GM23338 (cell line): ENCODE results near the gene PIEZO2. TPM values are rescaled to one million over a fixed set of nuclear protein-coding genes. Genes with fewer than 3 reads are reported as not detected.

ENCODE experiments used
- ATAC-seq: fragments of 200-7000 bp; cut with Tn5 transposase; 3 replicates; pipeline ENCODE4 v1.9.1; 2020
- DNase-seq: peaks from one replicate; pipeline ENCODE4 v3.0.0-alpha.2; 2015; ENCODE audit warnings: low spot score
- H2AFZ ChIP-seq: fragments of 200-600 bp; sonication (generic); 2 replicates; pipeline ENCODE4 v1.8.0; 2016; ENCODE audit warnings: antibody characterized with exemption, mild to moderate bottlenecking, moderate library complexity
- H3F3A ChIP-seq: fragments of 200-600 bp; sonication (generic); replicated peaks from 2 replicates; pipeline ENCODE4 v1.8.0; 2017; ENCODE audit warnings: antibody characterized with exemption, mixed run types, low read depth
- H3K27ac ChIP-seq: fragments of 200-600 bp; sonication (generic); 2 replicates; pipeline ENCODE4 v1.6.1; 2016; ENCODE audit warnings: low read depth
- H3K27me3 ChIP-seq: fragments of 200-600 bp; sonication (generic); 2 replicates; pipeline ENCODE4 v1.8.0; 2016; ENCODE audit warnings: mild to moderate bottlenecking, mixed run types, moderate library complexity; ENCODE audit not compliant: insufficient read depth
- H3K36me3 ChIP-seq: fragments of 200-600 bp; sonication (generic); 2 replicates; pipeline ENCODE4 v1.8.0; 2016; ENCODE audit warnings: mild to moderate bottlenecking; ENCODE audit not compliant: insufficient read depth
- H3K4me1 ChIP-seq: fragments of 200-600 bp; sonication (generic); 2 replicates; pipeline ENCODE4 v1.8.0; 2016; ENCODE audit warnings: mild to moderate bottlenecking, moderate library complexity; ENCODE audit not compliant: insufficient read depth
- H3K4me2 ChIP-seq: fragments of 200-600 bp; sonication (generic); 2 replicates; pipeline ENCODE4 v1.7.1; 2017; ENCODE audit warnings: mixed run types
- H3K4me3 ChIP-seq: fragments of 200-600 bp; sonication (generic); 2 replicates; pipeline ENCODE4 v1.6.1; 2016; ENCODE audit warnings: mixed run types
- H3K79me2 ChIP-seq: fragments of 200-600 bp; sonication (generic); replicated peaks from 2 replicates; pipeline ENCODE4 v1.8.0; 2017; ENCODE audit warnings: mild to moderate bottlenecking; ENCODE audit not compliant: insufficient read depth
- H3K9me2 ChIP-seq: fragments of 200-600 bp; sonication (generic); 2 replicates; pipeline ENCODE4 v1.8.0; 2017; ENCODE audit not compliant: insufficient read depth
- H4K20me1 ChIP-seq: fragments of 200-600 bp; sonication (generic); replicated peaks from 2 replicates; pipeline ENCODE4 v1.8.0; 2017; ENCODE audit warnings: mild to moderate bottlenecking; ENCODE audit not compliant: insufficient read depth
- H3K27ac Mint-ChIP-seq: 2 replicates; pipeline ENCODE4 v1.8.0; 2020; ENCODE audit warnings: inconsistent platforms, mild to moderate bottlenecking, moderate library complexity, mixed read lengths
- H3K27me3 Mint-ChIP-seq: 3 replicates; pipeline ENCODE4 v1.8.0; 2022; ENCODE audit warnings: low read depth, mild to moderate bottlenecking, moderate library complexity, mixed read lengths, inconsistent platforms; ENCODE audit not compliant: insufficient read depth, poor library complexity
- H3K36me3 Mint-ChIP-seq: 3 replicates; pipeline ENCODE4 v1.8.0; 2021; ENCODE audit warnings: low read depth, mild to moderate bottlenecking, inconsistent platforms, moderate library complexity, mixed read lengths
- H3K4me1 Mint-ChIP-seq: 3 replicates; pipeline ENCODE4 v1.8.0; 2020; ENCODE audit warnings: mild to moderate bottlenecking, inconsistent platforms, mixed read lengths
- H3K4me3 Mint-ChIP-seq: 3 replicates; pipeline ENCODE4 v1.8.0; 2021; ENCODE audit warnings: moderate library complexity, mild to moderate bottlenecking, inconsistent platforms, mixed read lengths
- H3K9me3 Mint-ChIP-seq: 3 replicates; pipeline ENCODE4 v1.8.0; 2020; ENCODE audit warnings: moderate library complexity, mild to moderate bottlenecking, inconsistent platforms, mixed read lengths
- CREB1 ChIP-seq: fragments of 250-450 bp; sonication (Bioruptor Pico); IDR thresholded peaks from 2 replicates; pipeline ENCODE4 v1.5.0; 2020; ENCODE audit warnings: low read depth, mild to moderate bottlenecking, moderate library complexity
- EZH2 ChIP-seq: fragments of 200-600 bp; sonication (generic); IDR thresholded peaks from one replicate; pipeline ENCODE4 v1.8.0; 2017; ENCODE audit warnings: antibody characterized with exemption, mild to moderate bottlenecking, low read depth; ENCODE audit not compliant: unreplicated experiment
- EZH2phosphoT487 ChIP-seq: fragments of 200-600 bp; sonication (generic); IDR thresholded peaks from one replicate; pipeline ENCODE4 v1.8.1; 2018; ENCODE audit warnings: antibody characterized with exemption; ENCODE audit not compliant: unreplicated experiment
- JUNB ChIP-seq: IDR thresholded peaks from one replicate; pipeline ENCODE4 v1.6.1; 2016; ENCODE audit warnings: antibody characterized with exemption; ENCODE audit not compliant: unreplicated experiment
- NANOG ChIP-seq: IDR thresholded peaks from 2 replicates; pipeline ENCODE4 v1.6.1; 2016; ENCODE audit warnings: antibody characterized with exemption, borderline replicate concordance
- POLR2AphosphoS5 ChIP-seq: IDR thresholded peaks from 2 replicates; pipeline ENCODE4 v1.6.1; 2016; ENCODE audit warnings: antibody characterized with exemption, low read depth
- STAT1 ChIP-seq: IDR thresholded peaks from one replicate; pipeline ENCODE4 v1.6.1; 2016; ENCODE audit warnings: antibody characterized with exemption; ENCODE audit not compliant: unreplicated experiment
- ZNF114 ChIP-seq: fragments of 250-450 bp; sonication (Bioruptor Pico); IDR thresholded peaks from 2 replicates; pipeline ENCODE4 v1.5.0; 2020; ENCODE audit warnings: mild to moderate bottlenecking, moderate library complexity
- ZNF331 ChIP-seq: fragments of 250-450 bp; sonication (Bioruptor Pico); IDR thresholded peaks from 2 replicates; pipeline ENCODE4 v1.5.0; 2020; ENCODE audit warnings: low read depth, mild to moderate bottlenecking, moderate library complexity
- polyA plus RNA-seq: library from polyadenylated mRNA; unstranded; fragments of >200 nt; fragmentation: Nextera tagmentation; extraction: Ambion mirVana; gene quantifications from 2 replicates; pipeline ENCODE4 v1.2.1, GENCODE V29; 2016
- total RNA-seq: library from RNA; depleted of rRNA; stranded (reverse); fragments of >200 nt; shearing (Covaris generic); gene quantifications from 2 replicates; pipeline ENCODE4 v1.2.3, GENCODE V29; 2014
- TF ChIP-seq, protein P1 (sequence below): IDR thresholded peaks from one replicate; pipeline ENCODE4 v1.6.1; 2018; ENCODE audit warnings: antibody characterized with exemption; ENCODE audit not compliant: unreplicated experiment
- TF ChIP-seq, protein P2 (sequence below): fragments of 250-450 bp; sonication (Bioruptor Pico); IDR thresholded peaks from 2 replicates; pipeline ENCODE4 v1.5.0; 2020; ENCODE audit warnings: mild to moderate bottlenecking, moderate library complexity
- TF ChIP-seq, protein P3 (sequence below), 2 experiments: fragments of 200-600 bp in 1 of 2; sonication (generic) in 1 of 2; conservative IDR thresholded peaks; 2 replicates each; pipeline versions ENCODE4 v1.5.1 to v1.6.1; 2016 to 2017; ENCODE audit warnings: antibody characterized with exemption in 2 of 2, low read depth in 2 of 2, mild to moderate bottlenecking in 2 of 2, moderate library complexity in 1 of 2
- TF ChIP-seq, protein P4 (sequence below): IDR thresholded peaks from 2 replicates; pipeline ENCODE4 v1.6.1; 2016; ENCODE audit warnings: antibody characterized with exemption

The PIEZO2 gene
- total and polyA plus RNA-seq, 2 experiments from 2014 or later = 4.8 to 8.2 TPM

DNA sequence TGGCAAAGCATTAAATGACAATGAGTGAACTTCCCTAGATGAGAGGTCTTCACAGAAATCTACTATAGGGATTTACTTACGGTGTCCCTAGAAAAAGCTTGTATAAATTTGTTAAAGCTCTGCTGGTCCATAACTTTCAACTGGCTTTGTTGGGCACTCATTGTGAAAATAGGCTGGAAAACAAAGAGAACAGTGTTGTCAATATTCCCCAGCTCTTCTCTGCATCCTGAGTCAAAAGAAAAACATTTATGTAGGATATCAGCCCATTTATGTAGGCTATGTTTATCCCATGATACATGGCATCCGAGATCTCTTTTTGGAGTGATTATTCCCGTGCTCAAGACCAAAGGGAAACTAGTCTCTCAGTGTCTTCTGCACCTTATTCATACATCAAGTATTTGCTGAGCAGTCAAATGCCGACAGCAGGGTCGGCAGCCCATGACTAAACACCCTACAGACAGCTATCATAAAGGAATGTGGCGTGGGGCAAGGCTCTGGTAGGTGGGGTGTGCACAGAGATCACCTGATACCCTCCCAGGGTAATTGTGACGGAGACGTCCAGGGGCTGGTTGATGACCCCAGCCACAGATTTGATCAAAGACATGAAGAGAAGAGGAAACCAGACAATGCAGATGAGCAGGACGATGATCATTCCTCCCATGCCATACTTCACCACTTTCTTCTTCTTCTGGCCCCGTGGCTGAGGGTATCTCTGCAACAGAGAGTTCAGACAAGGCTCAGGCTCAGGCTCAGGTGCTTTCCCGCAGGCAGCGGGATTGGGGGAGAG, 467.6 kb downstream of the PIEZO2 start:
- H3K4me1 ChIP-seq = no peaks in the 10 kb centered on the region
- H3K4me3 Mint-ChIP-seq = no peak overlapping the region
- H3K4me2 ChIP-seq = no peak overlapping the region

More for the DNA sequence above, 467.6 kb downstream of the PIEZO2 start:
- H3K27ac ChIP-seq = no peak overlapping the region
- DNase-seq (no peak), ATAC-seq (no peak)
- H3K27me3 Mint-ChIP-seq = peaks cover 3% of the 10 kb centered on the region
- H3K27me3 ChIP-seq = no peaks in the 10 kb centered on the region
- no peak overlapping the region for H3K4me3 ChIP-seq
- no peak overlapping the region for H3K27ac Mint-ChIP-seq
- no peaks in the 10 kb centered on the region for H4K20me1 ChIP-seq
- H3K36me3 Mint-ChIP-seq = no peaks in the 10 kb centered on the region
- TF ChIP-seq EZH2phosphoT487 (no peak), ZNF331 (CRISPR knock-in tag) (no peak), EZH2 (no peak), CREB1 (CRISPR knock-in tag) (no peak), ZNF114 (CRISPR knock-in tag) (no peak), JUNB (no peak), STAT1 (no peak), NANOG (no peak), POLR2AphosphoS5 (no peak)
- TF ChIP-seq, protein P1, sequence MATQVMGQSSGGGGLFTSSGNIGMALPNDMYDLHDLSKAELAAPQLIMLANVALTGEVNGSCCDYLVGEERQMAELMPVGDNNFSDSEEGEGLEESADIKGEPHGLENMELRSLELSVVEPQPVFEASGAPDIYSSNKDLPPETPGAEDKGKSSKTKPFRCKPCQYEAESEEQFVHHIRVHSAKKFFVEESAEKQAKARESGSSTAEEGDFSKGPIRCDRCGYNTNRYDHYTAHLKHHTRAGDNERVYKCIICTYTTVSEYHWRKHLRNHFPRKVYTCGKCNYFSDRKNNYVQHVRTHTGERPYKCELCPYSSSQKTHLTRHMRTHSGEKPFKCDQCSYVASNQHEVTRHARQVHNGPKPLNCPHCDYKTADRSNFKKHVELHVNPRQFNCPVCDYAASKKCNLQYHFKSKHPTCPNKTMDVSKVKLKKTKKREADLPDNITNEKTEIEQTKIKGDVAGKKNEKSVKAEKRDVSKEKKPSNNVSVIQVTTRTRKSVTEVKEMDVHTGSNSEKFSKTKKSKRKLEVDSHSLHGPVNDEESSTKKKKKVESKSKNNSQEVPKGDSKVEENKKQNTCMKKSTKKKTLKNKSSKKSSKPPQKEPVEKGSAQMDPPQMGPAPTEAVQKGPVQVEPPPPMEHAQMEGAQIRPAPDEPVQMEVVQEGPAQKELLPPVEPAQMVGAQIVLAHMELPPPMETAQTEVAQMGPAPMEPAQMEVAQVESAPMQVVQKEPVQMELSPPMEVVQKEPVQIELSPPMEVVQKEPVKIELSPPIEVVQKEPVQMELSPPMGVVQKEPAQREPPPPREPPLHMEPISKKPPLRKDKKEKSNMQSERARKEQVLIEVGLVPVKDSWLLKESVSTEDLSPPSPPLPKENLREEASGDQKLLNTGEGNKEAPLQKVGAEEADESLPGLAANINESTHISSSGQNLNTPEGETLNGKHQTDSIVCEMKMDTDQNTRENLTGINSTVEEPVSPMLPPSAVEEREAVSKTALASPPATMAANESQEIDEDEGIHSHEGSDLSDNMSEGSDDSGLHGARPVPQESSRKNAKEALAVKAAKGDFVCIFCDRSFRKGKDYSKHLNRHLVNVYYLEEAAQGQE = no peak
- TF ChIP-seq, protein P2, sequence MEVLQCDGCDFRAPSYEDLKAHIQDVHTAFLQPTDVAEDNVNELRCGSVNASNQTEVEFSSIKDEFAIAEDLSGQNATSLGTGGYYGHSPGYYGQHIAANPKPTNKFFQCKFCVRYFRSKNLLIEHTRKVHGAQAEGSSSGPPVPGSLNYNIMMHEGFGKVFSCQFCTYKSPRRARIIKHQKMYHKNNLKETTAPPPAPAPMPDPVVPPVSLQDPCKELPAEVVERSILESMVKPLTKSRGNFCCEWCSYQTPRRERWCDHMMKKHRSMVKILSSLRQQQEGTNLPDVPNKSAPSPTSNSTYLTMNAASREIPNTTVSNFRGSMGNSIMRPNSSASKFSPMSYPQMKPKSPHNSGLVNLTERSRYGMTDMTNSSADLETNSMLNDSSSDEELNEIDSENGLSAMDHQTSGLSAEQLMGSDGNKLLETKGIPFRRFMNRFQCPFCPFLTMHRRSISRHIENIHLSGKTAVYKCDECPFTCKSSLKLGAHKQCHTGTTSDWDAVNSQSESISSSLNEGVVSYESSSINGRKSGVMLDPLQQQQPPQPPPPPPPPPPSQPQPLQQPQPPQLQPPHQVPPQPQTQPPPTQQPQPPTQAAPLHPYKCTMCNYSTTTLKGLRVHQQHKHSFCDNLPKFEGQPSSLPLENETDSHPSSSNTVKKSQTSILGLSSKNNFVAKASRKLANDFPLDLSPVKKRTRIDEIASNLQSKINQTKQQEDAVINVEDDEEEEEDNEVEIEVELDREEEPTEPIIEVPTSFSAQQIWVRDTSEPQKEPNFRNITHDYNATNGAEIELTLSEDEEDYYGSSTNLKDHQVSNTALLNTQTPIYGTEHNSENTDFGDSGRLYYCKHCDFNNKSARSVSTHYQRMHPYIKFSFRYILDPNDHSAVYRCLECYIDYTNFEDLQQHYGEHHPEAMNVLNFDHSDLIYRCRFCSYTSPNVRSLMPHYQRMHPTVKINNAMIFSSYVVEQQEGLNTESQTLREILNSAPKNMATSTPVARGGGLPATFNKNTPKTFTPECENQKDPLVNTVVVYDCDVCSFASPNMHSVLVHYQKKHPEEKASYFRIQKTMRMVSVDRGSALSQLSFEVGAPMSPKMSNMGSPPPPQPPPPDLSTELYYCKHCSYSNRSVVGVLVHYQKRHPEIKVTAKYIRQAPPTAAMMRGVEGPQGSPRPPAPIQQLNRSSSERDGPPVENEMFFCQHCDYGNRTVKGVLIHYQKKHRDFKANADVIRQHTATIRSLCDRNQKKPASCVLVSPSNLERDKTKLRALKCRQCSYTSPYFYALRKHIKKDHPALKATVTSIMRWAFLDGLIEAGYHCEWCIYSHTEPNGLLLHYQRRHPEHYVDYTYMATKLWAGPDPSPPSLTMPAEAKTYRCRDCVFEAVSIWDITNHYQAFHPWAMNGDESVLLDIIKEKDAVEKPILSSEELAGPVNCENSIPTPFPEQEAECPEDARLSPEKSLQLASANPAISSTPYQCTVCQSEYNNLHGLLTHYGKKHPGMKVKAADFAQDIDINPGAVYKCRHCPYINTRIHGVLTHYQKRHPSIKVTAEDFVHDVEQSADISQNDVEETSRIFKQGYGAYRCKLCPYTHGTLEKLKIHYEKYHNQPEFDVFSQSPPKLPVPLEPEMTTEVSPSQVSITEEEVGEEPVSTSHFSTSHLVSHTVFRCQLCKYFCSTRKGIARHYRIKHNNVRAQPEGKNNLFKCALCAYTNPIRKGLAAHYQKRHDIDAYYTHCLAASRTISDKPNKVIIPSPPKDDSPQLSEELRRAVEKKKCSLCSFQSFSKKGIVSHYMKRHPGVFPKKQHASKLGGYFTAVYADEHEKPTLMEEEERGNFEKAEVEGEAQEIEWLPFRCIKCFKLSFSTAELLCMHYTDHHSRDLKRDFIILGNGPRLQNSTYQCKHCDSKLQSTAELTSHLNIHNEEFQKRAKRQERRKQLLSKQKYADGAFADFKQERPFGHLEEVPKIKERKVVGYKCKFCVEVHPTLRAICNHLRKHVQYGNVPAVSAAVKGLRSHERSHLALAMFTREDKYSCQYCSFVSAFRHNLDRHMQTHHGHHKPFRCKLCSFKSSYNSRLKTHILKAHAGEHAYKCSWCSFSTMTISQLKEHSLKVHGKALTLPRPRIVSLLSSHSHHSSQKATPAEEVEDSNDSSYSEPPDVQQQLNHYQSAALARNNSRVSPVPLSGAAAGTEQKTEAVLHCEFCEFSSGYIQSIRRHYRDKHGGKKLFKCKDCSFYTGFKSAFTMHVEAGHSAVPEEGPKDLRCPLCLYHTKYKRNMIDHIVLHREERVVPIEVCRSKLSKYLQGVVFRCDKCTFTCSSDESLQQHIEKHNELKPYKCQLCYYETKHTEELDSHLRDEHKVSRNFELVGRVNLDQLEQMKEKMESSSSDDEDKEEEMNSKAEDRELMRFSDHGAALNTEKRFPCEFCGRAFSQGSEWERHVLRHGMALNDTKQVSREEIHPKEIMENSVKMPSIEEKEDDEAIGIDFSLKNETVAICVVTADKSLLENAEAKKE (CRISPR knock-in tag) = no peak
- TF ChIP-seq, protein P3, sequence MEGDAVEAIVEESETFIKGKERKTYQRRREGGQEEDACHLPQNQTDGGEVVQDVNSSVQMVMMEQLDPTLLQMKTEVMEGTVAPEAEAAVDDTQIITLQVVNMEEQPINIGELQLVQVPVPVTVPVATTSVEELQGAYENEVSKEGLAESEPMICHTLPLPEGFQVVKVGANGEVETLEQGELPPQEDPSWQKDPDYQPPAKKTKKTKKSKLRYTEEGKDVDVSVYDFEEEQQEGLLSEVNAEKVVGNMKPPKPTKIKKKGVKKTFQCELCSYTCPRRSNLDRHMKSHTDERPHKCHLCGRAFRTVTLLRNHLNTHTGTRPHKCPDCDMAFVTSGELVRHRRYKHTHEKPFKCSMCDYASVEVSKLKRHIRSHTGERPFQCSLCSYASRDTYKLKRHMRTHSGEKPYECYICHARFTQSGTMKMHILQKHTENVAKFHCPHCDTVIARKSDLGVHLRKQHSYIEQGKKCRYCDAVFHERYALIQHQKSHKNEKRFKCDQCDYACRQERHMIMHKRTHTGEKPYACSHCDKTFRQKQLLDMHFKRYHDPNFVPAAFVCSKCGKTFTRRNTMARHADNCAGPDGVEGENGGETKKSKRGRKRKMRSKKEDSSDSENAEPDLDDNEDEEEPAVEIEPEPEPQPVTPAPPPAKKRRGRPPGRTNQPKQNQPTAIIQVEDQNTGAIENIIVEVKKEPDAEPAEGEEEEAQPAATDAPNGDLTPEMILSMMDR (conservative IDR thresholded peaks at IDR 0.05; ENCODE audit: low read depth in 2 of 2) = no peak
- TF ChIP-seq, protein P4, sequence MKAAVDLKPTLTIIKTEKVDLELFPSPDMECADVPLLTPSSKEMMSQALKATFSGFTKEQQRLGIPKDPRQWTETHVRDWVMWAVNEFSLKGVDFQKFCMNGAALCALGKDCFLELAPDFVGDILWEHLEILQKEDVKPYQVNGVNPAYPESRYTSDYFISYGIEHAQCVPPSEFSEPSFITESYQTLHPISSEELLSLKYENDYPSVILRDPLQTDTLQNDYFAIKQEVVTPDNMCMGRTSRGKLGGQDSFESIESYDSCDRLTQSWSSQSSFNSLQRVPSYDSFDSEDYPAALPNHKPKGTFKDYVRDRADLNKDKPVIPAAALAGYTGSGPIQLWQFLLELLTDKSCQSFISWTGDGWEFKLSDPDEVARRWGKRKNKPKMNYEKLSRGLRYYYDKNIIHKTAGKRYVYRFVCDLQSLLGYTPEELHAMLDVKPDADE = no peak
- no peaks in the 10 kb centered on the region for H3F3A ChIP-seq
- no peaks in the 10 kb centered on the region for H3K79me2 ChIP-seq
- 0 out of 3 replicates have a peak, but pooled peaks cover 2% of the 10 kb centered on the region for H3K9me3 Mint-ChIP-seq
- no peaks in the 10 kb centered on the region for H3K36me3 ChIP-seq
- no peaks in the 10 kb centered on the region for H3K9me2 ChIP-seq
- no peak overlapping the region for H2AFZ ChIP-seq
- no peaks in the 10 kb centered on the region for H3K4me1 Mint-ChIP-seq
